ENCODE data around the gene HECTD4. TPM values are rescaled to one million over a fixed set of nuclear protein-coding genes. Genes with fewer than 3 reads are reported as not detected.

HECTD4 gene
- total and polyA plus RNA-seq, 9 of the 15 experiments (the other 6 are each of a cell fraction or from before 2014, with no cell fraction given): 3.5 to 33.3 (median 13.5) TPM

DNA sequence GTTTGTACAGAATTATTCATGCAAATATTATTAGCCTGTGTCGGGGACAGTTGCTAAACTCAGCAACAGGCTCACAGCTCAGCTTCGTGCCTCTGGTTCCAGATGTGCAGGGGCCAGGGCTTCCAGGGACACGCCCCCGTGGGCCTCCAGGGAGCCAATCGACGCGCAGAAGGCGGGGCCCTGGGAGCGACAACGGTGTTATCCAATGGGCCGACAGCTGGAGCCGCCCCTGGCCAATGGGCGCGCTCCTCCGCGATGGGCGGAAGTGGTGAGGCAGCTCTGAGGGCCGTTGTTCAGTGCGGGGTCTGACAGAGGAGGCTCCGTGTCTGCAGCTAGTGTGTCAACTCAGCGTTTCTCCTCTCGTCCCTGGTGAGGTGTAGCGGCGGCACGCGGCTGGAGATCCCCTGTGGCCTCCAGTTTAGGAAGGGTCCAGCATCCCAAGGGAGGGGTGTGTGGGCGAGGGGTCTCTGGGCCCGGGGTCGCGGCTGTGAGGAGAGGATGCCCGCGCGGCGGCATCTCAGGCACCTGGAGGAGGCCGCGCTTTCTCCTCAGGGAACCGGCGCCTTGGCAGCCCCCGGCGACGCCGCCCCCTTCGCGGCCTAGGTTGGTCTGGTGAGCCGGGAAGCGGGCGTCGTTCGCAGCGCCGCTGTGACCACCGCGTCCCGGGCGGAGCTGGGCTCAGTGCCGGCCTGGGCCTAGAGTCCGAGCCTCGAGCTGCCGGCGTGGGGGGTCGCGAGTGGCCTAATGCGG lies 256.8 kb downstream of the HECTD4 start, which contains the start of gene TRAFD1 (continued):
- TF ChIP-seq MGA (IDR thresholded peaks at IDR 0.05) (peak; percentile 51), ASH1L (IDR thresholded peaks at IDR 0.05; ENCODE audit: borderline replicate concordance, low read depth, partially characterized antibody) (peak; percentile 98), CHCHD3 (CRISPR knock-in tag; IDR thresholded peaks at IDR 0.05) (no peak), ZNF592 (IDR thresholded peaks at IDR 0.05) (peak; percentile 10; the same call in 1 of the 2 replicates), KDM2B (CRISPR knock-in tag; IDR thresholded peaks at IDR 0.05) (no peak), RBM34 (IDR thresholded peaks at IDR 0.05; ENCODE audit: borderline replicate concordance, insufficient read depth, low read length) (no peak), ZNF655 (CRISPR knock-in tag; IDR thresholded peaks at IDR 0.05) (no peak), TFAP4 (CRISPR knock-in tag; IDR thresholded peaks at IDR 0.05; ENCODE audit: borderline replicate concordance) (peak; percentile 70; the same call in 1 of the 2 replicates)

All from K562 (cell line).